ENCODE data around the gene GNB3.
"Not testable (repeated sequence)": the region's sequence is repeated elsewhere in the genome, so short reads cannot be mapped to it uniquely, and the experiment has no call there.

The GNB3 gene

DNA sequence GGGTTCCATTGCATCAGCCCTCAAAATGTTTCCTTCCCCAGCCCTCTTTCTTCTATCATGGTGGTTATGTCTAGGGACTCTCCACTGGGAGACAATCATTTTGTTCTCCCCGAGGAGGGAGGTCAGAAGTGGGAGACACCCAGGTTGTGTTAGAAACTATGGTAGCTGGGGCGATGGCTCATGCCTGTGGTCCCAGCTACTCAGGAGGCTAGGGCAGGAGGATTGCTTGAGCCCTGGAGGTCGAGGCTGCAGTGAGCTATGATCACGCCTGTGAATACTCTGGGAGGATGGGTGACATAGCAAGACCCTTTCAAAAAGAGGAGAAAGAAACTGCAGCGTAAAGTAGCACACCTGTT is 50.9 kb downstream of the GNB3 start:
- Mint-ChIP-seq H3K27ac (peak overlapping the region; percentile 74), H3K9me3 (no peaks in the 10 kb centered on the region), H3K36me3 (ENCODE audit: low read depth) (no peaks in the 10 kb centered on the region), H3K27me3 (ENCODE audit: low read depth, poor library complexity) (peaks cover 9% of the 10 kb centered on the region), H3K4me3 (peak overlapping the region; percentile 79), H3K4me1 (peaks cover 28% of the 10 kb centered on the region)
- DNase-seq, result no peak
- TF ChIP-seq, protein P1, sequence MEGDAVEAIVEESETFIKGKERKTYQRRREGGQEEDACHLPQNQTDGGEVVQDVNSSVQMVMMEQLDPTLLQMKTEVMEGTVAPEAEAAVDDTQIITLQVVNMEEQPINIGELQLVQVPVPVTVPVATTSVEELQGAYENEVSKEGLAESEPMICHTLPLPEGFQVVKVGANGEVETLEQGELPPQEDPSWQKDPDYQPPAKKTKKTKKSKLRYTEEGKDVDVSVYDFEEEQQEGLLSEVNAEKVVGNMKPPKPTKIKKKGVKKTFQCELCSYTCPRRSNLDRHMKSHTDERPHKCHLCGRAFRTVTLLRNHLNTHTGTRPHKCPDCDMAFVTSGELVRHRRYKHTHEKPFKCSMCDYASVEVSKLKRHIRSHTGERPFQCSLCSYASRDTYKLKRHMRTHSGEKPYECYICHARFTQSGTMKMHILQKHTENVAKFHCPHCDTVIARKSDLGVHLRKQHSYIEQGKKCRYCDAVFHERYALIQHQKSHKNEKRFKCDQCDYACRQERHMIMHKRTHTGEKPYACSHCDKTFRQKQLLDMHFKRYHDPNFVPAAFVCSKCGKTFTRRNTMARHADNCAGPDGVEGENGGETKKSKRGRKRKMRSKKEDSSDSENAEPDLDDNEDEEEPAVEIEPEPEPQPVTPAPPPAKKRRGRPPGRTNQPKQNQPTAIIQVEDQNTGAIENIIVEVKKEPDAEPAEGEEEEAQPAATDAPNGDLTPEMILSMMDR (IDR thresholded peaks at IDR 0.05), result no peak

DNA sequence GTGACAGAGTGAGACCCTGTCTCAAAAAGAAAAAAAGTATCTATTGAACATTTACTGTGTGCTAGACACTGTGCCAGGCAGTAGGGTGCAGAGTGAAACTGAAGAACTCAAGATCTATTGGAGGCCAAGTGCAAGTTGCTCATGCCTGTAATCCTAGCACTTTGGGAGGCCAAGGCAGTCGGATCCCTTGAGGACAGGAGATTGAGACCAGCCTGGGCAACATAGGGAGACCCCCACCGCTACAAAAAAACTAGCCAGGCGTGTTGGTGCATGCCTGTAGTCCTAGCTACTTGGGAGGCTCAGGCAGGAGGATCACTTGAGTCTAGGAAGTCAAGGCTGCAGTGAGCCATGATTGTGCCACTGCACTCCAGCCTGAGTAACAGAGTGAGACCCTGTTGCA is 52.0 kb downstream of the GNB3 start:
- not testable (repeated sequence) for H3K9me3 Mint-ChIP-seq; DNase-seq; H3K36me3 Mint-ChIP-seq (ENCODE audit: low read depth); H3K27me3 Mint-ChIP-seq (ENCODE audit: low read depth, poor library complexity); H3K27ac Mint-ChIP-seq
- peak overlapping the region; percentile 24 for H3K4me3 Mint-ChIP-seq
- peaks cover 28% of the 10 kb centered on the region for H3K4me1 Mint-ChIP-seq

DNA sequence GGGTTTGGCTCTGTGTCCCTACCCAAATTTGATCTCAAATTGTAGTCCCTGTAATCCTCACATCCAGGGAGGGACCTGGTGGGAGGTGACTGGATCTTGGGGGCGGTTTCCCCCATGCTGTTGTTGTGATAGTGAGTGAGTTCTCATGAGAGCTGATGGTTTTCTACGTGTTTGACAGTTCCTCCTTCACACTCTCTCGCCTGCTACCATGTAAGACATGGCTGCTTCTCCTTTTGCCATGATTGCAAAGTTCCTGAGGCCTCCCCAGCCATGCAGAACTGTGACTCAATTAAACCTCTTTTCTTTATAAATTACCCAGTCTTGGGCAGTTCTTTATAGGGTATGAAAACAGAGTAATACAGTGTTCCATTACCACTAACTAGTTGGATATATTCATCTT is 53.6 kb downstream of the GNB3 start:
- Mint-ChIP-seq H3K27me3 (ENCODE audit: low read depth, poor library complexity) (peaks cover 9% of the 10 kb centered on the region), H3K36me3 (ENCODE audit: low read depth) (no peaks in the 10 kb centered on the region), H3K4me3 (no peak overlapping the region), H3K27ac (no peak overlapping the region), H3K9me3 (no peaks in the 10 kb centered on the region), H3K4me1 (peaks cover 24% of the 10 kb centered on the region)
- no peak for DNase-seq
- TF ChIP-seq, protein P1 (IDR thresholded peaks at IDR 0.05), result no peak
